ENCODE results near the gene PTEN. TPM values are rescaled to one million over a fixed set of nuclear protein-coding genes. Genes with fewer than 3 reads are reported as not detected.
A peak's percentile ranks its signal among the peaks of the same experiment; 100 is the strongest.

The PTEN gene
- total and polyA plus RNA-seq, 8 donors = 26.2 to 374 (median 59.7) TPM

GRCh38 chr10:87869773-87870551, 6.5 kb downstream of the PTEN start:
- no peaks in the 10 kb centered on the region for H3K9me3 ChIP-seq
- TF ChIP-seq POLR2AphosphoS5 (IDR thresholded peaks at IDR 0.05) = no peak
- no peak for TF ChIP-seq POLR2A (IDR thresholded peaks at IDR 0.05)
- TF ChIP-seq CTCF (IDR thresholded peaks at IDR 0.05) = no peak
- no peak for TF ChIP-seq EP300 (IDR thresholded peaks at IDR 0.05)
- H3K4me3 ChIP-seq = peak overlapping the region in 2 of 4 donors; percentile 88 to 91
- H3K4me1 ChIP-seq = peaks cover 12 to 71% (median 47%) of the 10 kb centered on the region in 4 donors
- H3K36me3 ChIP-seq = no peaks in the 10 kb centered on the region
- intact Hi-C loops (cut with DNase I; ENCODE audit: low total_unique reads) = loop anchor here (10.0 kb wide), 1 partner anchor 245 kb away; no protein-coding TSS in a partner anchor
- H3K27ac ChIP-seq = peak overlapping the region in 2 of 5 donors; percentile 3 to 39
- no peak for DNase-seq
- WGBS, 5 donors = 46 to 69% (median 52%) methylated on average over 3 of the region's 3 CpGs
- H3K27me3 ChIP-seq = no peaks in the 10 kb centered on the region

- intact Hi-C loops (cut with DNase I; ENCODE audit: low total_unique reads) = no loop called here
- Histone ChIP-seq H3K4me3 (no peak overlapping the region), H3K9me3 (no peaks in the 10 kb centered on the region), H3K4me1 (peaks cover 12 to 93% (median 57%) of the 10 kb centered on the region in 4 donors), H3K27me3 (no peaks in the 10 kb centered on the region), H3K36me3 (peaks cover 0 to 2% (median under 1%) of the 10 kb centered on the region in 4 donors), H3K27ac (no peak overlapping the region)
- DNase-seq = no peak
- 93 to 98% (median 97%) methylated on average over 6 of the region's 6 CpGs for WGBS, 5 donors
- TF ChIP-seq POLR2AphosphoS5 (IDR thresholded peaks at IDR 0.05) = no peak
- TF ChIP-seq POLR2A (IDR thresholded peaks at IDR 0.05) = no peak
- TF ChIP-seq CTCF (IDR thresholded peaks at IDR 0.05) = no peak
- no peak for TF ChIP-seq EP300 (IDR thresholded peaks at IDR 0.05)
Measured at GRCh38 chr10:87872828-87873227, 9.4 kb downstream of the PTEN start.

- no peak for DNase-seq
- Histone ChIP-seq H3K27me3 (no peaks in the 10 kb centered on the region), H3K4me1 (peaks cover 12 to 95% (median 52%) of the 10 kb centered on the region in 4 donors), H3K36me3 (peaks cover 0 to 10% (median 3%) of the 10 kb centered on the region in 4 donors), H3K4me3 (no peak overlapping the region), H3K9me3 (no peaks in the 10 kb centered on the region), H3K27ac (no peak overlapping the region)
- intact Hi-C loops (cut with DNase I; ENCODE audit: low total_unique reads) = no loop called here
- 72 to 82% (median 77%) methylated on average over 2 of the region's 2 CpGs for WGBS, 5 donors
- no peak for TF ChIP-seq EP300 (IDR thresholded peaks at IDR 0.05)
Measured at GRCh38 chr10:87873656-87874055, 10.2 kb downstream of the PTEN start.

GRCh38 chr10:87875929-87876571, 12.6 kb downstream of the PTEN start:
- Histone ChIP-seq H3K36me3 (peaks cover 2 to 19% (median 11%) of the 10 kb centered on the region in 4 donors), H3K4me3 (no peak overlapping the region), H3K27me3 (no peaks in the 10 kb centered on the region), H3K4me1 (peaks cover 10 to 80% (median 36%) of the 10 kb centered on the region in 4 donors), H3K9me3 (no peaks in the 10 kb centered on the region), H3K27ac (no peak overlapping the region)
- TF ChIP-seq POLR2A (IDR thresholded peaks at IDR 0.05) (no peak), POLR2AphosphoS5 (IDR thresholded peaks at IDR 0.05) (no peak), EP300 (IDR thresholded peaks at IDR 0.05) (no peak), CTCF (IDR thresholded peaks at IDR 0.05) (no peak)
- WGBS, 5 donors = 32 to 47% (median 40%) methylated on average over 4 of the region's 4 CpGs
- intact Hi-C loops (cut with DNase I; ENCODE audit: low total_unique reads) = no loop called here
- DNase-seq = no peak

All from stomach (tissue), 9 donors.